Stimulated activated CD4-positive, alpha-beta T cell treated with anti-CD3 and anti-CD28 coated beads, TNF-alpha, amount 100 ng/mL, for 4 hours (primary cell): ENCODE measurements around the gene PLCH1.

Experiments used
- DNase-seq, 3 experiments: peaks; one replicate each; pipeline ENCODE4 v3.0.0-alpha.2; 2020; ENCODE audit warnings: low read depth in 3 of 3

The PLCH1 gene

GRCh38 chr3:155682426-155683343 is 62.2 kb downstream of the PLCH1 start:
- no peak for DNase-seq

GRCh38 chr3:155676252-155676981 is 68.5 kb downstream of the PLCH1 start:
- no peak for DNase-seq

- no peak for DNase-seq
Observed at GRCh38 chr3:155675094-155675493, 69.8 kb downstream of the PLCH1 start.

- DNase-seq, result no peak
Observed at GRCh38 chr3:155673421-155673820, 71.5 kb downstream of the PLCH1 start.

- DNase-seq, result no peak
Observed at GRCh38 chr3:155670335-155670734, 74.5 kb downstream of the PLCH1 start.

GRCh38 chr3:155667988-155668387 is 76.9 kb downstream of the PLCH1 start:
- DNase-seq, result no peak

- no peak for DNase-seq
Observed at GRCh38 chr3:155664925-155665695, 79.8 kb downstream of the PLCH1 start.

- DNase-seq, result no peak
Observed at GRCh38 chr3:155663467-155664212, 81.2 kb downstream of the PLCH1 start.

- DNase-seq, result no peak
Observed at GRCh38 chr3:155661760-155662159, 83.1 kb downstream of the PLCH1 start.

GRCh38 chr3:155661042-155661441 is 83.8 kb downstream of the PLCH1 start:
- no peak for DNase-seq

GRCh38 chr3:155658671-155659261 is 86.1 kb downstream of the PLCH1 start:
- no peak for DNase-seq

- DNase-seq, result no peak
Observed at GRCh38 chr3:155658006-155658405, 86.9 kb downstream of the PLCH1 start.

- no peak for DNase-seq
Observed at GRCh38 chr3:155657161-155657560, 87.7 kb downstream of the PLCH1 start.

- DNase-seq, result no peak
Observed at GRCh38 chr3:155656466-155656865, 88.4 kb downstream of the PLCH1 start.

GRCh38 chr3:155651489-155652218 is 93.2 kb downstream of the PLCH1 start:
- DNase-seq, result no peak

- DNase-seq, result no peak
Observed at GRCh38 chr3:155648013-155648591, 96.8 kb downstream of the PLCH1 start.

GRCh38 chr3:155647206-155647605 is 97.7 kb downstream of the PLCH1 start:
- DNase-seq, result no peak

- DNase-seq, result no peak
Observed at GRCh38 chr3:155646669-155647068, 98.2 kb downstream of the PLCH1 start.

- DNase-seq, result no peak
Observed at GRCh38 chr3:155646128-155646527, 98.7 kb downstream of the PLCH1 start.

GRCh38 chr3:155643581-155644165 is 101.2 kb downstream of the PLCH1 start:
- no peak for DNase-seq
